GM18861 (cell line): Measurements from ENCODE around the gene ZIC3.
"Not testable (repeated sequence)": the region's sequence is repeated elsewhere in the genome, so short reads cannot be mapped to it uniquely, and the experiment has no call there.

Source experiments
- ATAC-seq: cut with Tn5 transposase; IDR thresholded peaks from one replicate; pipeline ENCODE4 v1.9.1; 2021; ENCODE audit not compliant: unreplicated experiment

The ZIC3 gene

DNA sequence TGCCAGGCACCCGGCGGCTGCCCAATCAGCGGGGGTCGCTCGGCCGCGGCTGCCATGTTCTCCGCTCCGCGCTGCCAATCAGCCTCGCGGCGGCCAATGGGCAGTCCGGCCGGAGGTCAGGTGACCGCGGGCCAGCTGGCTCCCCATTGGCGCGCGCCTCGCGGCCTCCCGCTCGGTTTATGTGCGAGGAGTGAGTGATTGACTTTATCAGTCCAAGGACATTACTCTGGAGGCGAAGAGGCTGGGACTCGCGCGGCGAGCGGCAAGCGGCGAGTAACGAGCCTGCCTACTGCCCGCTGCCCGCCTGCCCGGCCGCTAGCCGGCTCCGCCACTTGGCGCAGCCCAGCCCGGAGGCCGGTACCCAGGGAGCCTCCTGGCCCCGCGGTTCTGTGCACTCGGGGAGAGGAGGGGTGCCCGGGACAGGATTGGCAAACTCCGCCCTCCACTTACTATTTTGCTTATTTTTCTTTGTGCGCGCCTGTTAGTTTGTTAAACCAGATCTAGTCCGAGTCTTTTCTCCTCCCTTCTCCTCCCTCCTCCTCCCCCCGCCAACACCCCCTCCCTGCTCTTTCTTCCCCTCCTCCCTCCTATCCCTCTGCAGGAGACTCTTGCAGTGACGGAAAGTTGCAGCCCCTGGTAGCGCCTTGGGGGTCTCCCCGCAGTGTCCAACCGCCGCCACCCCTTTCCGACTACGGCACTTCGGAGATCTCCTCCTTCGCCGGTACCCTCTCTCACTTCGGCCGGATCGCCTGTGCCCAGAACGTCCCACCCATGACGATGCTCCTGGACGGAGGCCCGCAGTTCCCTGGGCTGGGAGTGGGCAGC, at the start of gene ZIC3:
TSS of gene ZIC3 (plus strand) at position 207 of the 825 bp plus-strand sequence. CDS start at position 772, 565 bp downstream.
- no peak for ATAC-seq

DNA sequence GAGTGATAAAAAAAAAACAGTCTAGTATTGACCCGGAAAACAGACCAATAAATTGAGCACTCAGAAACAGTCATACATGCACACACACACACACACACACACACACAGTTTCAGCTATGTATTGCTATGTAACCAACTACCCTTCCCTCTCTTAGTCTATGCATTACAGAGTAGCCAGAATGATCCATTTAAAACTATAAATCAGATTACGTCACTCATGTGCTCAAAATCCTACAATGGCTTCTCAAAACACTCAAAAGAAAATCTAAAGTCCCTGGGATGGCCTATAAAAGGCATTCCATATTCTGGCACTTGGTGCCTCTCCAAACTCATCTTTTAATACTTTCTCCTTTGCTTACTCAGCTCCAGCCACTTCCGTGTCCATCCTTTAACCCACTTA, 46.5 kb upstream of the ZIC3 start:
- ATAC-seq, result no peak

- no peak for ATAC-seq
These were observed 19.9 kb upstream of the ZIC3 start for GRCh38 chrX:137545711-137546651.

DNA sequence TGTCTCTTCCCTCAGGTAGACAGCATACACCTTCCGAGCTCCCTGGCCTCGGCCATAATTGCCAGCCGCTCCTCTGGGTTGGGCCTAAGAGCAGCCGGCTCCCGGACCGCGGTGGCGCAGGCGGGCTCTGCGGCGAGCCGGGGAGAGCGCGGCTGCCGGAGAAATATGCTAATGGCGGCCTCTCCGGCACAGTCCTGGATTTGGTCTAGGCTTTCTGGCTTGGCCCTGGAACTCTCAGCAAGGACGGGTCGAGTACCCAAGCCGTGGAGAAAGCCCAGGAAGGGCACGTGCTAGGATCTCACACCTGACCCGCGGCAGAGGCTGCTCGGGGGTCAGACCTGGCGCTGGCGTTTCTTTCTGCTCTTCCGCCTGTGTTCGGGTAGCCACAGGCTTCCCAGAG, 18.6 kb upstream of the ZIC3 start:
- no peak for ATAC-seq

GRCh38 chrX:137548261-137548660, 17.7 kb upstream of the ZIC3 start:
- no peak for ATAC-seq

- no peak for ATAC-seq
These were observed 16.9 kb upstream of the ZIC3 start for GRCh38 chrX:137549073-137549472.

GRCh38 chrX:137549851-137550664, 15.9 kb upstream of the ZIC3 start:
- ATAC-seq, result no peak

DNA sequence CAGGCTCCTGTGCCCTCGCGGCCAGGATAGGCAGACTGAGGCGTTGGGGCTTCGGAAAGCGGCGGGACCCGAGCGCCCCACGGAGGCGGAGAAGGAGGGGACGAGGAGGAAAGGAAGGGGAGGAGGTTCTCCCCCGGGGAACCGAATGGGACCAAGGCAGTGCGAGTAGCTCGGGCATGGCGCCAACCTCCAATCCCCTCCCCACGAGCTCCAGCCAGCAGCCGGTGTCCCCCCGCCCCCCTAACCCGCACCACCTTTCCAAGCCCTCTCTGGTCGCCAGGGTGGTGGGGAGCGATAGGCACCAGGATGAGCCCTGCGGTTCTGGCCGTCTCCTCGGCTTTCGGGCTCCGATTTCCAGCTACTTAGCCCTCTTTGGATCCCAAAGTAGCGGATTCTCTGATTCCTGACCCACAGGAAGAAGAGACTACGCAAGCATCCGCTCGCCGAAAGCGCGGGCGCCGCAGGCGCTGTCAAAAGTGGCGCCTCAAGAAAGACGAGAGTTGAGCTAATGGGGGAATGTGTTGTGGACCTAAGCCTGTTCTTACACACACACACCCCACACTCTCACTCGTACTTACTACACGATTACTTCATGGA, 15.2 kb upstream of the ZIC3 start:
- no peak for ATAC-seq

DNA sequence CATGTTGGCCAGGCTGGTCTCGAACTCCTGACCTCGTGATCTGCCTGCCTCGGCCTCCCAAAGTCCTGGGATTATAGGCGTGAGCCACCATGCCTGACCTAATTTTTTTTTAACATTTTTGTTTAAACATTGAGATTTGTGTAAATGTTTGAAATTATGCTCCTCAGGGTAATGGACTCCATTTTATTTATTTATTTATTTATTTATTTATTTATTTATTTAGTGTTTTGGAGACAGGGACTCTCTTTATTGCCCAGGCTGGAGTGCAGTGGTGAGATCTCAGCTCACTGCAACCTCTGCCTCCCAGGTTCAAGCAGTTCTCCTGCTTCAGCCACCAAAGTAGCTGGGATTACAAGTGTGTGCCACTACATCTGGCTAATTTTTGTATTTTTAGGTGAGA, 13.8 kb upstream of the ZIC3 start:
- not testable (repeated sequence) for ATAC-seq

DNA sequence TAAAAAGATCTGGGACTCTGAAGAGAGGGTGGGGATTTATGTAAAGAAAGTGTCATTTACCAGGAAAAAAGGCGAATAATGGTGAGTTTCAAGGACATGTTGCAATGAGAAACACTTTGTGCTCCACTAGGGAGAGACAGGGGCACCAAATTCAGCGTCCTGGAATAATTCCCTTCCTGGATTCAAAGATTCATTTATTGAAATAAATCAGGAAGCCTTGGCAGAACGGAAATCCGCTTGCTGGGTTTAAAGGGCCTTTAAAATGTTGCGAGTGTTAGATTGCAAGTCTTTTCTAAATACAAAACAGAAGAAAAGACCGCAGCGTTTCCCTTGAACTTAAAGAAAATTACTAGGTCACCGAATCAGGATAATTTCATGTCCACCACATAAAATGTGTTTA, 3.8 kb upstream of the ZIC3 start:
- no peak for ATAC-seq

GRCh38 chrX:137563681-137564651, 2.0 kb upstream of the ZIC3 start:
- ATAC-seq, result no peak

- ATAC-seq, result no peak
These were observed 516 bp upstream of the ZIC3 start for GRCh38 chrX:137565318-137565904.

- no peak for ATAC-seq
These were observed 1.1 kb downstream of the ZIC3 start for GRCh38 chrX:137566746-137567679.

DNA sequence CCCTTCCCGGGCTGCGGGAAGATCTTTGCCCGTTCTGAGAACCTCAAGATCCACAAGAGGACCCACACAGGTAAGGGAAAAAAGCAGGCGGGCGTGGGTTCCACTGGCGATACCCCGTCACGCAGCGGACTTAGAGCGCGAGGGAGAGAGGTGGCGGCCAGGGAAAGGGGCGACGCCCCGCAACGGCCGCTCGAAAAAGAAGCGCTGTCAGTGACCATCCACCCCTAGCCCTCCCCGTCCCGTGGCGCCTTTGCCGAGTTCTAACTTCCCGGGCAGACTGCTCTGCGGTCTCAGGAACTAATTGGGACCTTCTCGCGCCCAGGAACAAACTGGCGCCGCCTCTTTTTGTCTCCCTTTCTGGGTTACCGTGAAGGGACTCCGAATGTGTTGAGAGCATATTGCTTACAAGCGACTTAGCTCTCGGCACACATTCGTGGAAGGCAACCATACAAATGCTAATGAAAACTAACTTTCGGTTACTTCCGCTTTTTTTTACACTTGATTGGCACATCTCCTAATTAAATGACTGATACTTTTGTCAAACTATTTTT, 1.8 kb downstream of the ZIC3 start:
- ATAC-seq, result no peak

GRCh38 chrX:137568741-137569469, 3.0 kb downstream of the ZIC3 start:
- ATAC-seq, result no peak

GRCh38 chrX:137569470-137569891, 3.6 kb downstream of the ZIC3 start:
- ATAC-seq, result no peak
